Stomach (tissue), 4 donors: ENCODE data around the gene RPS17.

ENCODE experiments used
- POLR2A ChIP-seq, 4 donors: fragments of 450-650 bp; IDR thresholded peaks; one replicate each; pipeline ENCODE4 v1.6.1; 2016; ENCODE audit warnings: antibody characterized with exemption in 4 of 4, control low read depth in 2 of 4, mild to moderate bottlenecking in 1 of 4, moderate library complexity in 1 of 4
- POLR2AphosphoS5 ChIP-seq, 3 donors: sonication (generic); formaldehyde crosslinking; IDR thresholded peaks; one replicate each; pipeline ENCODE4 v1.6.1; 2016; ENCODE audit warnings: antibody characterized with exemption in 3 of 3
- TF ChIP-seq, protein P1 (sequence below), 7 experiments: fragments of 450-650 bp in 4 of 7; fragments of 200-600 bp in 3 of 7; sonication (generic) in 3 of 7; IDR thresholded peaks; one replicate each; pipeline ENCODE4 v1.5.1; 2016 to 2019; ENCODE audit warnings: antibody characterized with exemption in 7 of 7, control low read depth in 2 of 7, mild to moderate bottlenecking in 1 of 7

DNA sequence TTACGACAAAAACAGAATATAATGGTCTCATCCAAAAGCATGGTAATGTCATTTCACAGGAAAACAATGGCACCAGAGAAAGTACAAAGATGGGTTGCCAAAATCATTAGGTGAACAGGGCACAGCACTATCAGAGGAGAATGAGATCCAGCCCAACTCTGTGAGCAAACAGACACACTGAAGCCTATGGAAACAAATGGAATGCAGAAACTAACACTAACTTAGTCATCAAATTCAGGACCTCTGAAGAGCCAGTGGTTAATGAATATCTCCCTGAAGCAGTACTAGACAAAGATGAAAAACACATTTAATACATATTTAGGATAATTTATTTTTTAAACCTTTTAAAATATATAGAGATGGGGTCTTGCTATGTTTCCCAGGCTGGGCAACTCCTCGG lies 14.6 kb upstream of the RPS17 start:
- TF ChIP-seq, protein P1, sequence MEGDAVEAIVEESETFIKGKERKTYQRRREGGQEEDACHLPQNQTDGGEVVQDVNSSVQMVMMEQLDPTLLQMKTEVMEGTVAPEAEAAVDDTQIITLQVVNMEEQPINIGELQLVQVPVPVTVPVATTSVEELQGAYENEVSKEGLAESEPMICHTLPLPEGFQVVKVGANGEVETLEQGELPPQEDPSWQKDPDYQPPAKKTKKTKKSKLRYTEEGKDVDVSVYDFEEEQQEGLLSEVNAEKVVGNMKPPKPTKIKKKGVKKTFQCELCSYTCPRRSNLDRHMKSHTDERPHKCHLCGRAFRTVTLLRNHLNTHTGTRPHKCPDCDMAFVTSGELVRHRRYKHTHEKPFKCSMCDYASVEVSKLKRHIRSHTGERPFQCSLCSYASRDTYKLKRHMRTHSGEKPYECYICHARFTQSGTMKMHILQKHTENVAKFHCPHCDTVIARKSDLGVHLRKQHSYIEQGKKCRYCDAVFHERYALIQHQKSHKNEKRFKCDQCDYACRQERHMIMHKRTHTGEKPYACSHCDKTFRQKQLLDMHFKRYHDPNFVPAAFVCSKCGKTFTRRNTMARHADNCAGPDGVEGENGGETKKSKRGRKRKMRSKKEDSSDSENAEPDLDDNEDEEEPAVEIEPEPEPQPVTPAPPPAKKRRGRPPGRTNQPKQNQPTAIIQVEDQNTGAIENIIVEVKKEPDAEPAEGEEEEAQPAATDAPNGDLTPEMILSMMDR (IDR thresholded peaks at IDR 0.05) = no peak
- TF ChIP-seq POLR2A (IDR thresholded peaks at IDR 0.05) (no peak), POLR2AphosphoS5 (IDR thresholded peaks at IDR 0.05) (no peak)
